ENCODE measurements around the gene ADPGK. TPM values are rescaled to one million over a fixed set of nuclear protein-coding genes. Genes with fewer than 3 reads are reported as not detected.

The ADPGK gene
- total RNA-seq, 1 donor, result 57.9 TPM

GRCh38 chr15:72824781-72825180 is 41.2 kb upstream of the ADPGK start:
- no peak for TF ChIP-seq CTCF (IDR thresholded peaks at IDR 0.05; ENCODE audit: extremely low read depth, low read depth, low read length)
- Histone ChIP-seq H2AFZ (ENCODE audit: low read length) (no peak overlapping the region), H3K4me3 (ENCODE audit: insufficient read depth, low read length) (no peak overlapping the region), H3K79me2 (ENCODE audit: insufficient read depth, low read length) (no peaks in the 10 kb centered on the region), H4K20me1 (ENCODE audit: insufficient read depth, low read length) (no peaks in the 10 kb centered on the region), H3K9me3 (ENCODE audit: low read depth, low read length) (no peaks in the 10 kb centered on the region), H3K27ac (ENCODE audit: low read depth, low read length) (no peak overlapping the region), H3K4me2 (ENCODE audit: insufficient read depth, low read length) (no peak overlapping the region), H3K27me3 (ENCODE audit: insufficient read depth, low read length) (peaks cover 6% of the 10 kb centered on the region), H3K36me3 (ENCODE audit: insufficient read depth, low read length) (no peaks in the 10 kb centered on the region), H3K4me1 (ENCODE audit: insufficient read depth, low read length) (no peaks in the 10 kb centered on the region)
- no peak for DNase-seq (ENCODE audit: insufficient read length, low spot score, missing footprints)

- H3K36me3 ChIP-seq (ENCODE audit: insufficient read depth, low read length), result no peaks in the 10 kb centered on the region
- TF ChIP-seq CTCF (IDR thresholded peaks at IDR 0.05; ENCODE audit: extremely low read depth, low read depth, low read length), result no peak
Observed at GRCh38 chr15:72824112-72824511, 40.6 kb upstream of the ADPGK start.

GRCh38 chr15:72820278-72820677 is 36.7 kb upstream of the ADPGK start:
- H4K20me1 ChIP-seq (ENCODE audit: insufficient read depth, low read length), result no peaks in the 10 kb centered on the region
- H3K27me3 ChIP-seq (ENCODE audit: insufficient read depth, low read length), result peaks cover 13% of the 10 kb centered on the region
- no peak for DNase-seq (ENCODE audit: insufficient read length, low spot score, missing footprints)
- no peak for TF ChIP-seq CTCF (IDR thresholded peaks at IDR 0.05; ENCODE audit: extremely low read depth, low read depth, low read length)
- no peaks in the 10 kb centered on the region for H3K4me1 ChIP-seq (ENCODE audit: insufficient read depth, low read length)
- no peak overlapping the region for H3K4me3 ChIP-seq (ENCODE audit: insufficient read depth, low read length)
- no peak overlapping the region for H2AFZ ChIP-seq (ENCODE audit: low read length)
- no peaks in the 10 kb centered on the region for H3K9me3 ChIP-seq (ENCODE audit: low read depth, low read length)
- no peaks in the 10 kb centered on the region for H3K79me2 ChIP-seq (ENCODE audit: insufficient read depth, low read length)
- H3K36me3 ChIP-seq (ENCODE audit: insufficient read depth, low read length), result no peaks in the 10 kb centered on the region
- H3K27ac ChIP-seq (ENCODE audit: low read depth, low read length), result no peak overlapping the region
- H3K4me2 ChIP-seq (ENCODE audit: insufficient read depth, low read length), result no peak overlapping the region

More at GRCh38 chr15:72824112-72824511, 40.6 kb upstream of the ADPGK start:
- no peak overlapping the region for H3K4me3 ChIP-seq (ENCODE audit: insufficient read depth, low read length)
- no peak overlapping the region for H3K4me2 ChIP-seq (ENCODE audit: insufficient read depth, low read length)
- no peak overlapping the region for H2AFZ ChIP-seq (ENCODE audit: low read length)
- peaks cover 9% of the 10 kb centered on the region for H3K27me3 ChIP-seq (ENCODE audit: insufficient read depth, low read length)
- H3K79me2 ChIP-seq (ENCODE audit: insufficient read depth, low read length), result no peaks in the 10 kb centered on the region
- no peaks in the 10 kb centered on the region for H3K9me3 ChIP-seq (ENCODE audit: low read depth, low read length)
- H4K20me1 ChIP-seq (ENCODE audit: insufficient read depth, low read length), result no peaks in the 10 kb centered on the region
- DNase-seq (ENCODE audit: insufficient read length, low spot score, missing footprints), result no peak
- no peak overlapping the region for H3K27ac ChIP-seq (ENCODE audit: low read depth, low read length)
- H3K4me1 ChIP-seq (ENCODE audit: insufficient read depth, low read length), result no peaks in the 10 kb centered on the region

- Histone ChIP-seq H2AFZ (ENCODE audit: low read length) (no peak overlapping the region), H3K9me3 (ENCODE audit: low read depth, low read length) (no peaks in the 10 kb centered on the region), H3K27ac (ENCODE audit: low read depth, low read length) (no peak overlapping the region), H3K79me2 (ENCODE audit: insufficient read depth, low read length) (no peaks in the 10 kb centered on the region), H3K36me3 (ENCODE audit: insufficient read depth, low read length) (no peaks in the 10 kb centered on the region), H3K4me2 (ENCODE audit: insufficient read depth, low read length) (no peak overlapping the region), H3K4me1 (ENCODE audit: insufficient read depth, low read length) (no peaks in the 10 kb centered on the region), H3K27me3 (ENCODE audit: insufficient read depth, low read length) (peaks cover 13% of the 10 kb centered on the region), H3K4me3 (ENCODE audit: insufficient read depth, low read length) (no peak overlapping the region), H4K20me1 (ENCODE audit: insufficient read depth, low read length) (no peaks in the 10 kb centered on the region)
- no peak for TF ChIP-seq CTCF (IDR thresholded peaks at IDR 0.05; ENCODE audit: extremely low read depth, low read depth, low read length)
- no peak for DNase-seq (ENCODE audit: insufficient read length, low spot score, missing footprints)
Observed at GRCh38 chr15:72818632-72819031, 35.1 kb upstream of the ADPGK start.
